Trophoblast cell (in vitro differentiated cells and primary cell): ENCODE results near the gene ABHD3.

Experiments
- DNase-seq, 2 donors: peaks; one replicate each; pipeline ENCODE4 v3.0.0-alpha.2; 2016
- H2AFZ ChIP-seq: 2 replicates; pipeline ENCODE4 v1.6.1; 2013; ENCODE audit warnings: low read length, moderate library complexity, mild to moderate bottlenecking; ENCODE audit not compliant: insufficient read depth, poor library complexity
- H2AK5ac ChIP-seq: 2 replicates; pipeline ENCODE4 v1.6.1; 2013; ENCODE audit warnings: mild to moderate bottlenecking, low read length
- H2BK120ac ChIP-seq: 2 replicates; pipeline ENCODE4 v1.6.1; 2013; ENCODE audit warnings: low read length, mild to moderate bottlenecking, moderate library complexity; ENCODE audit not compliant: insufficient read depth, poor library complexity
- H2BK12ac ChIP-seq: 2 replicates; pipeline ENCODE4 v1.6.1; 2013; ENCODE audit warnings: mild to moderate bottlenecking, low read length, moderate library complexity
- H2BK5ac ChIP-seq: 2 replicates; pipeline ENCODE4 v1.6.1; 2013; ENCODE audit warnings: low read length, low read depth, moderate library complexity, mild to moderate bottlenecking; ENCODE audit not compliant: poor library complexity
- H3K14ac ChIP-seq: 2 replicates; pipeline ENCODE4 v1.6.1; 2013; ENCODE audit warnings: mild to moderate bottlenecking, low read length
- H3K18ac ChIP-seq: 2 replicates; pipeline ENCODE4 v1.6.1; 2013; ENCODE audit warnings: mild to moderate bottlenecking, low read length
- H3K23ac ChIP-seq: 2 replicates; pipeline ENCODE4 v1.6.1; 2013; ENCODE audit warnings: low read length
- H3K27ac ChIP-seq: 2 replicates; pipeline ENCODE4 v1.5.1; 2013; ENCODE audit warnings: low read depth, mild to moderate bottlenecking, inconsistent platforms, low read length, moderate library complexity
- H3K27me3 ChIP-seq: 2 replicates; pipeline ENCODE4 v1.6.1; 2013; ENCODE audit warnings: inconsistent platforms, mild to moderate bottlenecking, low read length, moderate library complexity; ENCODE audit not compliant: insufficient read depth
- H3K36me3 ChIP-seq, 2 experiments: 1 replicate in 1 of 2; 2 replicates in 1 of 2; pipeline ENCODE4 v1.6.1; 2013; ENCODE audit warnings: low read length in 2 of 2, mild to moderate bottlenecking in 2 of 2, moderate library complexity in 1 of 2; ENCODE audit not compliant: insufficient read depth in 2 of 2, control insufficient read depth in 1 of 2
- H3K4ac ChIP-seq: 2 replicates; pipeline ENCODE4 v1.6.1; 2013; ENCODE audit warnings: low read depth, mild to moderate bottlenecking, low read length, moderate library complexity
- H3K4me1 ChIP-seq, 2 experiments: 1 replicate in 1 of 2; 2 replicates in 1 of 2; pipeline ENCODE4 v1.6.1; 2013; ENCODE audit warnings: low read length in 2 of 2, mild to moderate bottlenecking in 2 of 2, moderate library complexity in 1 of 2; ENCODE audit not compliant: insufficient read depth in 2 of 2, control insufficient read depth in 1 of 2
- H3K4me2 ChIP-seq: 2 replicates; pipeline ENCODE4 v1.6.1; 2013; ENCODE audit warnings: inconsistent platforms, mild to moderate bottlenecking, low read length, moderate library complexity
- H3K4me3 ChIP-seq: 2 replicates; pipeline ENCODE4 v1.5.1; 2013; ENCODE audit warnings: mild to moderate bottlenecking, low read depth, low read length, inconsistent platforms
- H3K79me1 ChIP-seq: one replicate; pipeline ENCODE4 v1.6.1; 2013; ENCODE audit warnings: low read length
- H3K79me2 ChIP-seq: 2 replicates; pipeline ENCODE4 v1.6.1; 2013; ENCODE audit warnings: low read length, mild to moderate bottlenecking; ENCODE audit not compliant: control insufficient read depth, insufficient read depth, poor library complexity
- H3K9ac ChIP-seq: 2 replicates; pipeline ENCODE4 v1.6.1; 2013; ENCODE audit warnings: mild to moderate bottlenecking, low read length
- H3K9me3 ChIP-seq: 2 replicates; pipeline ENCODE4 v1.6.1; 2013; ENCODE audit warnings: low read depth, mild to moderate bottlenecking, control low read depth, inconsistent platforms, low read length; ENCODE audit not compliant: insufficient read depth
- H4K12ac ChIP-seq: 2 replicates; pipeline ENCODE4 v1.6.1; 2013; ENCODE audit warnings: low read depth, mild to moderate bottlenecking, low read length, moderate library complexity
- H4K8ac ChIP-seq: 2 replicates; pipeline ENCODE4 v1.6.1; 2013; ENCODE audit warnings: low read depth, mild to moderate bottlenecking, low read length, moderate library complexity
- H4K91ac ChIP-seq: one replicate; pipeline ENCODE4 v1.6.1; 2013; ENCODE audit warnings: low read depth, mild to moderate bottlenecking, low read length, moderate library complexity
- WGBS: extraction: QIAGEN DNeasy Blood & Tissue Kit; methylation state at CpG from one replicate; pipeline ENCODE4 v1.1.7; 2013; ENCODE audit warnings: missing lambda C conversion rate; ENCODE audit not compliant: insufficient read length, insufficient coverage; ENCODE audit errors: extremely low coverage; 5-methylcytosine and 5-hydroxymethylcytosine counted together

The ABHD3 gene

DNA sequence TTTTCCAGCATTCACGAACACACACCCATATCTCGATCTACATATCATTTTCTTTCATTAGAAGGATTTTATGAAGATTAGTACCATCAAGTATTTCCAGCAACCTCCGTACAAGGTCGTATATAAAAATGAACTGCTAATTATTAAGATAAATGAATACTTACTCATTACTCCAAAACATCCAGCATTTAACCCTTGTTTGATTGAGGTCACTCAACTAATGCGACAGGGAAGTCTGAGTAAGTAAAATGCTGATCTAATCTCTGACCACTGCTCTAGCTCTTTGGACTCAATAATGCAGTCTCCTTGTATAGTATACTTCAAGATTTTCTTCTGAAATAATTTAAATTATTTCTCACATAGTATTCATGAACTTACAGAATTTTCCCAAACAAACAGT is 2.0 kb downstream of the ABHD3 start:
- Histone ChIP-seq H3K23ac (no peak overlapping the region), H4K8ac (no peak overlapping the region), H2BK5ac (no peak overlapping the region), H2BK12ac (no peak overlapping the region), H3K36me3 (peaks cover 4% of the 10 kb centered on the region in 2 experiments), H2AK5ac (no peak overlapping the region), H3K14ac (no peak overlapping the region), H3K18ac (no peak overlapping the region), H3K4me1 (peaks cover 0 to 2% of the 10 kb centered on the region in 2 experiments), H3K9me3 (peaks cover 5% of the 10 kb centered on the region), H3K27ac (no peak overlapping the region), H3K27me3 (no peaks in the 10 kb centered on the region), H2AFZ (no peak overlapping the region), H4K12ac (no peak overlapping the region), H2BK120ac (no peak overlapping the region), H3K4me3 (no peak overlapping the region), H4K91ac (no peak overlapping the region), H3K79me1 (peaks cover 8% of the 10 kb centered on the region), H3K79me2 (peaks cover 4% of the 10 kb centered on the region), H3K9ac (no peak overlapping the region), H3K4ac (no peak overlapping the region), H3K4me2 (no peak overlapping the region)
- DNase-seq: no peak
- 100% methylated on average over 2 of the region's 5 CpGs for WGBS

DNA sequence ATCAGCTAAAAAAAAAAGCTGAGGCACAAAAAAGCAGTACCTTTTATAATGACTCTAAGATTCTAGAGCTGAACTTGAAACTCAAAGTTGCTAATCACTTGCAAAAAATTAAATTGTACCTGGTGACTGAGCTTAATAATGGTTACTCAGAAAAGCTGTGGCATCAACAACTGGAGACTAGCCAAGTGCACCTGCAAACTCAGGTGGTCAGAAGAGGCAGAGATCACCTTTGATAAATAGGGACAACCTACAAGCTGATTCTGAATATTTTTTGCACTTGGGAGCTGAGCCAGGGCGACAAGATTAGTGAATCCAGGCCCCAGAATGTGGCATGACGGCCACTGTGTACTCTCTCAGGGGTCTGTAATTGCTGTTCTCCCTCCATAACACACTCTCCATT is 3.0 kb downstream of the ABHD3 start:
- WGBS: no CpG with 5 or more reads among the region's 2 CpGs
- H3K4me3 ChIP-seq: no peak overlapping the region
- H2AFZ ChIP-seq: no peak overlapping the region
- no peak overlapping the region for H2BK120ac ChIP-seq
- H3K79me1 ChIP-seq: peaks cover 8% of the 10 kb centered on the region
- H3K14ac ChIP-seq: no peak overlapping the region
- H4K12ac ChIP-seq: no peak overlapping the region
- H4K91ac ChIP-seq: no peak overlapping the region
- H3K9ac ChIP-seq: no peak overlapping the region
- H3K27ac ChIP-seq: no peak overlapping the region
- H3K36me3 ChIP-seq: peaks cover 4% of the 10 kb centered on the region in 2 experiments
- no peak overlapping the region for H3K18ac ChIP-seq
- H3K4me2 ChIP-seq: no peak overlapping the region
- H2BK12ac ChIP-seq: no peak overlapping the region
- no peaks in the 10 kb centered on the region for H3K27me3 ChIP-seq
- no peak overlapping the region for H3K4ac ChIP-seq
- peaks cover 0 to 2% of the 10 kb centered on the region in 2 experiments for H3K4me1 ChIP-seq
- H4K8ac ChIP-seq: no peak overlapping the region
- no peak overlapping the region for H2AK5ac ChIP-seq
- peaks cover 5% of the 10 kb centered on the region for H3K9me3 ChIP-seq
- no peak overlapping the region for H3K23ac ChIP-seq
- no peak overlapping the region for H2BK5ac ChIP-seq
- no peak for DNase-seq
- H3K79me2 ChIP-seq: peaks cover 4% of the 10 kb centered on the region

DNA sequence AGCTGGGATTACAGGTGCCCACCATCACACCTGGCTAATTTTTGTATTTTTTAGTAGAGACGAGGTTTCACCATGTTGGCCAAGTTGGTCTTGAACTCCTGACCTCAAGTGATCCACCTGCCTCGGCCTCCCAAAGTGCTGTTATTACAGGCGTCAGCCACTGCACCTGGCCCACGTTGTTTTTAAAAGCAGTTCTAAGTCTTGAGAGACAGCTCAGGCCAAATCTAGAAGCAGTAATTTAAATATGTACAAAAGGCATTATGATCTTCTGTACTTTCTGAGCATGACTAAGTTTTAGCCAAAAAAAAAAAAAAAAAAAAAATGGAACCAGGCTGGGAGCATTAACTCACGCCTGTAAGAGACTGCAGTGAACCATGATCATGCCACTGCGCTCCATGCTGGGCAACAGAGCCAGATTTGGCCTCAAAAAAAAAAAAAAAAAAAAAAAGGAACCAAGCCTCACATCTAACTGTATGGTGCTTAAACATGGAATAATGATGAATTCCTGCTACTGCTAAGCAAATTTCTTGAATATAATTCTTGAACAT is 4.0 kb downstream of the ABHD3 start:
- H3K27me3 ChIP-seq: no peaks in the 10 kb centered on the region
- H3K18ac ChIP-seq: no peak overlapping the region
- H2BK5ac ChIP-seq: no peak overlapping the region
- no peak for DNase-seq
- H3K4me2 ChIP-seq: no peak overlapping the region
- peaks cover 8% of the 10 kb centered on the region for H3K79me1 ChIP-seq
- H2AK5ac ChIP-seq: no peak overlapping the region
- H2BK120ac ChIP-seq: no peak overlapping the region
- H3K36me3 ChIP-seq: peaks cover 4% of the 10 kb centered on the region in 2 experiments
- H3K9me3 ChIP-seq: no peaks in the 10 kb centered on the region
- peaks cover 4% of the 10 kb centered on the region for H3K79me2 ChIP-seq
- no peak overlapping the region for H2BK12ac ChIP-seq
- H3K4ac ChIP-seq: no peak overlapping the region
- no peak overlapping the region for H3K27ac ChIP-seq
- no peak overlapping the region for H4K12ac ChIP-seq
- H3K23ac ChIP-seq: no peak overlapping the region
- H2AFZ ChIP-seq: no peak overlapping the region
- no peak overlapping the region for H3K4me3 ChIP-seq
- no CpG with 5 or more reads among the region's 6 CpGs for WGBS
- peaks cover 0 to 2% of the 10 kb centered on the region in 2 experiments for H3K4me1 ChIP-seq
- no peak overlapping the region for H3K9ac ChIP-seq
- no peak overlapping the region for H3K14ac ChIP-seq
- no peak overlapping the region for H4K91ac ChIP-seq
- H4K8ac ChIP-seq: no peak overlapping the region

DNA sequence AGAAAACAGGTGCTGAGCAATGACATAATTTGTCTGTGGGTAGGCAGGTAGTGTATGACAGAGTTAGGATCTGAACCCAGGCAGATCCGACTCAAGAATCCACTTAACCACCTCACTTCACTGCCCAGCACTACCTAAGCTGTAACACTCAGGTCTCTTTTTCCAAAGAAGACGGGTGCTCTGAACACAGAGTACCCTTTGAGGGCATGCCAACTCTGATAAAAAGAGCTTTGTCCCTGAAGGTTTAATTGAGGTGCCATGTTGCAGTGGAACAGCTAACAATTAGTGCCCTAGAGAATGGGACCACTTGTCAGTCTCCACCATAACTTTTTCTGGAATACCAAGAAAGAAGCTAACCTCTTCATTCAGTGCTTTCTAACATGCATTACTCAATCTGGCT is 11.3 kb downstream of the ABHD3 start:
- no peak overlapping the region for H4K8ac ChIP-seq
- no peak overlapping the region for H3K23ac ChIP-seq
- no peak overlapping the region for H3K18ac ChIP-seq
- no peaks in the 10 kb centered on the region for H3K4me1 ChIP-seq
- no peak overlapping the region for H2BK5ac ChIP-seq
- no peak overlapping the region for H3K4me3 ChIP-seq
- H3K36me3 ChIP-seq: peaks cover 0 to 5% of the 10 kb centered on the region in 2 experiments
- no CpG with 5 or more reads among the region's 2 CpGs for WGBS
- H3K9ac ChIP-seq: no peak overlapping the region
- H4K91ac ChIP-seq: no peak overlapping the region
- no peak overlapping the region for H2BK120ac ChIP-seq
- H3K14ac ChIP-seq: no peak overlapping the region
- no peak overlapping the region for H4K12ac ChIP-seq
- no peaks in the 10 kb centered on the region for H3K27me3 ChIP-seq
- no peak for DNase-seq
- no peak overlapping the region for H3K4ac ChIP-seq
- no peaks in the 10 kb centered on the region for H3K79me2 ChIP-seq
- H2AK5ac ChIP-seq: no peak overlapping the region
- H3K27ac ChIP-seq: no peak overlapping the region
- H3K4me2 ChIP-seq: no peak overlapping the region
- H3K9me3 ChIP-seq: no peaks in the 10 kb centered on the region
- H3K79me1 ChIP-seq: no peaks in the 10 kb centered on the region
- no peak overlapping the region for H2AFZ ChIP-seq
- H2BK12ac ChIP-seq: no peak overlapping the region
